ENCODE results near the gene TMIGD3. TPM values are rescaled to one million over a fixed set of nuclear protein-coding genes. Genes with fewer than 3 reads are reported as not detected.

The TMIGD3 gene
- total RNA-seq, 1 donor from 2014 or later = not detected

DNA sequence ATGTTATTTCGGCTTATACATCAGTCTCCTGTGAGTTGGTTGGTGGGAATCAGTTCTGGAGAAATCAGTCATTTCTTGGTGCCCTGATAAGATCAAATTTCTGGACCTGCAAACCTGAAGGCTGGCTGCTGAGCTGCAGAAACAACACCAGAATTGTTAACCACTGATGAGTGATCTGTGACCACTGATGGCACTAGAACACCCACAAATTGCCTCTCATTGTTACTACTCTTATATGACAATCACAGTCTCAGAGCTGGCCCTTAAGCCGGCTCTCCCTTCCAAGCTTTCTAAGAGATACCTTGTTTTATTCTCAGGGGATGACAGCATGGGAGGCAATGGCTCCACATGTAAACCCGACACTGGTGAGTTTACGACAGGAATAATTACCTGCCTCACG, 27.7 kb downstream of the TMIGD3 start:
- DNase-seq (ENCODE audit: low read depth in 2 of 2) = no peak

DNA sequence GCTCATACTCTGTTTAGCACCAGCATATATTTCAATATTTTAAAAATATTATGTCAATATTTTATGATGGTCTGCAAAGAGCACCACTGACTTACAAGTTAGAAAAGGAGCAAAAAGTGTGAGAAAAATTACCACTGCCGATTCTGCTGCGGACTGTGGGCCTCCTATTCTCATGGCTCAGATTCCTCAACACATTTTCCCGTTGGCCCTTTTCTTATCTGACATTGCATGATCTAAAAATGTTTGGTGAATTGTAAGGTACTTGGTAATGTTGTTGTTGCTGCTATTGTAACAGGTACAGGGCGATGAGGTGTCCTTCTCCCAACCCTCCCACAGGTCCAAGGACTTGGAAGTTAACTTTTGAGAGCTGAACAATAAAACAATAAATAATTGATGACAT, 28.9 kb downstream of the TMIGD3 start:
- no peak for DNase-seq (ENCODE audit: low read depth in 2 of 2)

- DNase-seq (ENCODE audit: low read depth in 2 of 2) = peak; percentile 17 to 91
Measured at GRCh38 chr1:111474106-111474505, 29.3 kb downstream of the TMIGD3 start.

DNA sequence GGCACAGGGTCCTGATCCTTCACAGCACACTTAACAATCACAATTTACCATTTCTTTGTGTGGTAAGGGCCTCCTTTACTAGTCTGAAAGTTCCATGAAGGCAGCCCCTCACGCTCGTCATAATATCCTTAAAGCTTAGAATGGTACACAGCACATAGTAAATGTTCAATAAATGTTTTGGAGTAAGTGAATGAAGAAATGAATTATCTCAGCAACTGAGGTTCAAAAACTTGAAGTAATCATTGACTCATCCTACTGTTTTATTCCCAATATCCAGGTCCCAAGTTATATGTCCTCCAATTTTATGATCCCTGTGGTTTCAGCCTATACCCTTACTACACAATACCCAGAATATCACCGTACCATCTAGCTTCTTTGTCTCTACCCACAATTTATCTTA, 31.9 kb downstream of the TMIGD3 start:
- no peak for DNase-seq (ENCODE audit: low read depth in 2 of 2)

- DNase-seq (ENCODE audit: low read depth in 2 of 2) = peak in 1 of 2 donors; percentile 19
Measured at GRCh38 chr1:111471012-111471411, 32.4 kb downstream of the TMIGD3 start.

DNA sequence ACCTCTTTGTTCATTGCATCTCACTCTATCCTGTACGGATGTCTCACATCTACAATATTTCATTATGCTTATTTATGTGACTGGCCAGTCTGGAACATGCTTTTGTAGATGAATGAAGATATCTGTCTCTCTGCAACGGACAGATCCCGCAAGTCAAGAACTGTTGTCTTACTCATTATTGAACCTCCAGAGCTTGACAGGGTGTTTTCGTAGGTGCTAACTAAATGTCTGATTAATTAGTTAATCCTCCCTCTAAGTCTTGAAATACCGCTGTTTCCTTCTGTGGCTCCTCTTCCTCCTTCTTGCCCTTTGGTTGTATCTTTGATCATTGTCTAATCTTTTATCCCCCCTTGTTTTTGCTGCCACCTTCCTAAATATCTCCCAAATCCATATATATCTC, 32.8 kb downstream of the TMIGD3 start:
- no peak for DNase-seq (ENCODE audit: low read depth in 2 of 2)

- no peak for DNase-seq (ENCODE audit: low read depth in 2 of 2)
Measured at GRCh38 chr1:111469539-111469938, 33.9 kb downstream of the TMIGD3 start.

DNA sequence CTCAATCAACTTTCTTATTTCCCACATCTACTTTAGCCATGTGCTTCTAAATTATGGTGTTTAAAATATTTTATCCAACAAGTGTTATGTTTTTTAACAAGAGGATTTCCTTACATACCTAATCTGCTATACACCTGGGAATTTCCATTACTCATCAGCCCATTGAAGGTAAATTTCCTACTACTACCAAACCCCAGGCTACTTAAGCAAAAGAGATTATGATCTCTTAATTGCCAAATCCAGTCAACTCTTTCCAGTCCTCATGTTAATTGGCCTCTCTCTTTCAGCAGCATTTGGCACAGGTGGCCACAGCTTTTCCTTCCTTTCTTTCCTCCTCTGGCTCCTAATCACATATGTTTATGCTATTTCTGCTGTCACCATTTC, 34.7 kb downstream of the TMIGD3 start:
- DNase-seq (ENCODE audit: low read depth in 2 of 2) = no peak

DNA sequence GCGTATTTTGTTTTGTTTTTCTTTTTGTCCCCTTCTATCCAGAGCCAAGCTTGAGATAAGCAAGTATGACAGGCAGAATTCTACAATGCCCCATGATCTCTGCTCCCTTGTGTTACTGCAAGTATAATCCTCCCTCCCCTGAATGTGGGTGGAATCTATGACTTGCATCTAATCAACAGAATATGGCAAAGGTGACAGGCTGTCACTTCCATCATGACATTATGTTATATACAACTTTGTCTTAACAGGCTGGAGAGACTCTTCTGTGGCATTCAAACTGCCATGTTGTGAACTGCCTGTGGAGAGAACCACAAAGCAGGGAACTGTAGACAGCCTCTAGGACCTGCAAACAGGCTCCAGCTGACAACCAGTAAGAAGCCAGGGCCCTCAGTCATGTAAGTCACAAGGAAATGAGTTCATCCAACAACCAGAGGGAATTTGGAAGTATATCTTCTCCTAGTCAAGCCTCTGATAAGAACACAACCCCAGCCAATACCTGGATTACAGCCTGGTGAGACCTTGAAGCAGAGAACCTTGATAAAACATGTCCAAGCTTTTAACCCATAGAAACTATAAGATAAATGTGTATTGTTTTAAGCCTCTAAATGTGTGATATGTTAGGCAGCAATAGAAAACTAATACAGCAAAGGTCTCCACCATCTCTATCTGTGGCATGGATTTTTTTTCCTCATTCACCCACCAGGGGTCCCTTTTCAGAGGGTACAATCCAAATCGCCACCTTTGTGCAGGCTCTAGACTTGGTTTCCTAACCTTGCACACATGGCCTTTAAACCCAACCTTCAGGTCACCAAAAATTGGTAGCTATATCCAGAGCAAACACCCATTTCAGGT, 35.3 kb downstream of the TMIGD3 start:
- DNase-seq (ENCODE audit: low read depth in 2 of 2) = no peak

- DNase-seq (ENCODE audit: low read depth in 2 of 2) = no peak
Measured at GRCh38 chr1:111466480-111466879, 37.0 kb downstream of the TMIGD3 start.

DNA sequence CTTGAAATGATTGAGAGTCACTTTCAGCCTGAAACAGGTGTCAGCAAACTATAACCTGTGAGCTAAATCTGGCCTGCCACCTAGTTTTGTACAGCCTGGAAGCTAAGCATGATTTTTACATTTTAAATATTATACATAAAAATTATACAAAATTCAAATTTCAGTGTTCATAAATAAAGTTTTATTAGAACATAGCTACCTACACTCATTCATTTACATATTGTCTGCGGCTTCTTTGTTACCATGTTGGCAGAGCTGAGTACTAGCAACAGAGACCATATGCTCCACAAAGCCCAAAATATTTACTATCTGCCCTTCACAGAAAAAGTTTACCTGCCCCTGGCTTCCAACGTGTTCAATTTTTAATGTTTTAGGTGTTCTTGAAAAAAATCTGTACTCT, 37.7 kb downstream of the TMIGD3 start:
- DNase-seq (ENCODE audit: low read depth in 2 of 2) = no peak

DNA sequence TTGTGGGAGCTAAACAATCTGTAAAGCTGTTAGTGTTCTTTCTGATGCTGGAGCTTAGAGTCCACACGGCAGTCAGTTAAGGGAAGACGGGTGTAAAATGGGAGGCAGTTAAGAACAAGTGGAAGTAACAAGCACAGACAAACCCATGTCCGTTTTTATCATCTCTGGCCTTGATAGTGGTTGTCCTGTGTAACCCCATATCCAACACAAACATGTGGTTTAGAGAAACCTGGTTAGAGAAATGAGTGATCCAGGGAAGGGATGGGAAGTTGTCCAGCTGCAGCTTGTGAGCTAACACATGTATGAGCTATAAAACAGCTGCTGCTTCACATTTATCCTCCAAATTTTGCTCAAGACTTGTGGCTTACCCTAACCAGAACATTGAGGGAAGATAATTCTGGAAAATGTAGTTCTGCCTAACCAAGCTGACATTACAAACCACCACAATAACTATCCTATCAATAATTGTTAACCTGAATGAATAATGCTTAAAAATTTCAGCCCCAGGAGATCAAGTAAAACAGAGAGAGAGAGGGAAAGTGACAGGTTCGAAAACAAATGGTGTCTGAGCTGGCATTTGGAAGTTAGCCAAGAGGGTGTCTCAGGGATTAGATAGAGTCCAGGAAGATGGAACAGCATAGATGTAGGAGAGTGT, 40.3 kb downstream of the TMIGD3 start:
- peak in 1 of 2 donors; percentile 19 for DNase-seq (ENCODE audit: low read depth in 2 of 2)

GRCh38 chr1:111462370-111463028, 40.9 kb downstream of the TMIGD3 start:
- DNase-seq (ENCODE audit: low read depth in 2 of 2) = no peak

DNA sequence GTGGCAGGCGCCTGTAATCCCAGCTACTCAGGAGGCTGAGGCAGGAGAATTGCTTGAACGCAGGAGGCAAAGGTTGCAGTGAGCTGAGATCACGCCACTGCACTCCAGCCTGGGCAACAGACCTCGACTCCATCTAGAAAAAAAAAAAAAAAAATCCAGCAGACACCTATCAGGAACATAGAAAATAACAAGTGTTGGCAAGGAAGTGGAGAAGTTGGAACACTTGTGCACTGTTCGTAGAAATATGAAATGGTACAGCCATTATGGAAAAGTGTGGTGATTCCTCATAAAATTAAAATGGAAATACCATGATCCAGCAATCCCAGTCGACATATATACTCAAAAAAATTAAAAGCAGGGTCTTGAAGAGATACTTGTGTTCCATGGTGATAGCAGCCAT, 41.7 kb downstream of the TMIGD3 start:
- DNase-seq (ENCODE audit: low read depth in 2 of 2) = no peak

DNA sequence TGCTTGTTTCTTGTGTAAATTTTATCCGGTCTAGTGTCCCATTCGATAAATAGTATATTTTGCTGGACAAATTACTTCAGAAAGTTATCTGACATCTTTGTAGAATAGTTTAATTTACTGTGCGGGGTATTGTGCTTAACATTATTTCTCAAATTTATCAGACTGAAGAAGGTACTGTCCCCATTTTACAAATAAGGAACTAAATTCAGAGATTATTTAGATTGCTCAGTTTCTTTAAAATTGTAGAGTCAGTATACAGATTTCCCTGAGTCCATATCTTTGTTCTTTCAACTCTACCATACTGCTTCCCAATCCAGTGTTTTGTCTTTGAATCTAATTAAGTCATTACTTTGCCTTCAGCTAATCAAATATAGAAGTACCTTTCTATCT, 47.8 kb downstream of the TMIGD3 start:
- no peak for DNase-seq (ENCODE audit: low read depth in 2 of 2)

GRCh38 chr1:111454859-111455641, 48.4 kb downstream of the TMIGD3 start:
- DNase-seq (ENCODE audit: low read depth in 2 of 2) = peak; percentile 5 to 13

- DNase-seq (ENCODE audit: low read depth in 2 of 2) = no peak
Measured at GRCh38 chr1:111453706-111454105, 49.7 kb downstream of the TMIGD3 start.

DNA sequence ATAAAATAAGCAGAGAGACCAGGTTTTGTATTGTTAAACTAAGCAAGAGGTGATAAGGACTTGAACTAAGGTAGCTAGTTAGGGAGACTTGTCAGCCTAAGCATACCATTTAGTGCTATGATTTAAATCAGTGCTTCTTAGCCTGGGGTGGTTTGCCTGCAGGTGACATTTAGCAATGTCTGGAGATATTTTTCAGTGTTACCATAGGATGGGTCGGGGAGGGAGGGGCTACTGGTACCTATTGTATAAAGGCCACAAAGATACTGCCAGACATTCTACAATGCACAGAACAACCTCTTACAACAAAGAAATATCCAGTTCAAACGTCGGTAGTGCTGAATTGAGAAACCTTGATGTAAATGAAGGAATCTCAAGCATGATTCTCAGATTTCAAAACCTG, 50.9 kb downstream of the TMIGD3 start:
- DNase-seq (ENCODE audit: low read depth in 2 of 2) = no peak

GRCh38 chr1:111450185-111450584, 53.2 kb downstream of the TMIGD3 start:
- no peak for DNase-seq (ENCODE audit: low read depth in 2 of 2)

- DNase-seq (ENCODE audit: low read depth in 2 of 2) = no peak
Measured at GRCh38 chr1:111449703-111450017, 53.8 kb downstream of the TMIGD3 start.

GRCh38 chr1:111448918-111449702, 54.3 kb downstream of the TMIGD3 start, which contains the start of the genes ATP5PB and WDR77:
TSS of gene ATP5PB (plus strand) at chr1:111449464. CDS start at chr1:111449542, 78 bp downstream.
TSS of gene WDR77 (minus strand) at chr1:111449256. CDS start at chr1:111449169, 87 bp downstream.
- DNase-seq (ENCODE audit: low read depth in 2 of 2) = peak; percentile 99

Data from lung microvascular endothelial cell (primary cell).